A549 (cell line): ENCODE results near the gene FGF14. TPM values are rescaled to one million over a fixed set of nuclear protein-coding genes. Genes with fewer than 3 reads are reported as not detected.

Experiments used
- ATAC-seq, 2 experiments: fragments of 200-7000 bp in 1 of 2; fragments of >200 bp in 1 of 2; cut with Nextera tagmentation in 1 of 2; cut with Tn5 transposase in 1 of 2; 3 replicates each; pipeline versions ENCODE4 v1.8.0 to v1.9.1; 2018 to 2020; ENCODE audit warnings: mild to moderate bottlenecking in 1 of 2, moderate library complexity in 1 of 2
- CTCF ChIA-PET: fragments of 300-600 bp; sonication (Branson Sonifier 250); formaldehyde crosslinking; extraction: SDS; loops from one replicate; lab custom pipeline; 2021; ENCODE audit warnings: antibody characterized with exemption, inconsistent platforms; lab: Yijun Ruan, JAX
- POLR2A ChIA-PET: fragments of 350-600 bp; formaldehyde crosslinking; extraction: SDS; loops from one replicate; lab custom pipeline; 2021; ENCODE audit warnings: antibody characterized with exemption, inconsistent platforms; lab: Yijun Ruan, JAX
- DNase-seq, 2 experiments: peaks; one replicate each; pipeline versions ENCODE4 v3.0.0 to v3.0.0-alpha.2; 2011 to 2016; ENCODE audit warnings: low read depth in 1 of 2, low spot score in 1 of 2
- FAIRE-seq: peaks from 2 replicates; lab custom pipeline; 2011; peaks lifted over from hg19 to GRCh38; lab: Jason Lieb, UNC
- H3K27ac ChIP-seq, 2 experiments: fragments of >200 bp; sonication (Bioruptor Twin); formaldehyde crosslinking; 3 replicates each; pipeline ENCODE4 v1.5.1; 2016 to 2017
- H3K4me1 ChIP-seq: fragments of >200 bp; sonication (Bioruptor Twin); formaldehyde crosslinking; 3 replicates; pipeline ENCODE4 v1.6.1; 2016
- H3K4me2 ChIP-seq: fragments of >200 bp; sonication (Bioruptor Twin); formaldehyde crosslinking; 3 replicates; pipeline ENCODE4 v1.6.1; 2016
- H3K4me3 ChIP-seq: fragments of >200 bp; sonication (Bioruptor Twin); formaldehyde crosslinking; 3 replicates; pipeline ENCODE4 v1.5.1; 2016
- H3K9me3 ChIP-seq: fragments of >200 bp; sonication (Bioruptor Twin); formaldehyde crosslinking; 3 replicates; pipeline ENCODE4 v1.6.1; 2016
- ATOH8 ChIP-seq: fragments of 250-450 bp; sonication (Bioruptor Pico); IDR thresholded peaks from 2 replicates; pipeline ENCODE4 v1.5.0; 2020; ENCODE audit warnings: low read depth, mild to moderate bottlenecking, moderate library complexity
- CTCF ChIP-seq: fragments of >200 bp; sonication (Bioruptor Twin); formaldehyde crosslinking; IDR thresholded peaks from 3 replicates; pipeline ENCODE4 v1.5.1; 2016
- EHF ChIP-seq: fragments of 250-450 bp; sonication (Bioruptor Pico); IDR thresholded peaks from 2 replicates; pipeline ENCODE4 v1.5.0; 2020; ENCODE audit warnings: mild to moderate bottlenecking
- EP300 ChIP-seq, 2 experiments: fragments of >200 bp; sonication (Bioruptor Twin); formaldehyde crosslinking; IDR thresholded peaks; 2 replicates in 1 of 2; 3 replicates in 1 of 2; pipeline ENCODE4 v1.6.1; 2016 to 2017
- ESRRA ChIP-seq: fragments of 150-350 bp; IDR thresholded peaks from 2 replicates; pipeline ENCODE4 v1.6.1; 2014; ENCODE audit warnings: mild to moderate bottlenecking, low read length, borderline replicate concordance
- GATA3 ChIP-seq: IDR thresholded peaks from 2 replicates; pipeline ENCODE4 v1.6.1; 2012; ENCODE audit warnings: borderline replicate concordance
- HES2 ChIP-seq: fragments of >200 bp; sonication (Bioruptor Twin); formaldehyde crosslinking; IDR thresholded peaks from 2 replicates; pipeline ENCODE4 v1.6.1; 2016
- HEYL ChIP-seq: fragments of 250-450 bp; sonication (Bioruptor Pico); IDR thresholded peaks from 2 replicates; pipeline ENCODE4 v1.8.0; 2021; ENCODE audit warnings: mild to moderate bottlenecking, moderate library complexity
- HOXA7 ChIP-seq: fragments of 250-450 bp; sonication (Bioruptor Pico); IDR thresholded peaks from 2 replicates; pipeline ENCODE4 v1.5.0; 2020; ENCODE audit warnings: mild to moderate bottlenecking, moderate library complexity
- HOXB13 ChIP-seq: fragments of 250-450 bp; sonication (Bioruptor Pico); IDR thresholded peaks from 2 replicates; pipeline ENCODE4 v1.5.0; 2020; ENCODE audit warnings: low read depth, mild to moderate bottlenecking, moderate library complexity
- KDM1A ChIP-seq: fragments of 200-600 bp; sonication (generic); IDR thresholded peaks from 2 replicates; pipeline ENCODE4 v1.6.1; 2016; ENCODE audit warnings: low read depth, mild to moderate bottlenecking
- MAX ChIP-seq: IDR thresholded peaks from 2 replicates; pipeline ENCODE4 v1.6.1; 2012
- NR3C1 ChIP-seq: fragments of >200 bp; sonication (Bioruptor Twin); formaldehyde crosslinking; IDR thresholded peaks from 3 replicates; pipeline ENCODE4 v1.6.1; 2017
- PBX3 ChIP-seq: IDR thresholded peaks from 2 replicates; pipeline ENCODE4 v1.6.1; 2012
- PHF8 ChIP-seq: fragments of 200-600 bp; sonication (generic); IDR thresholded peaks from 2 replicates; pipeline ENCODE4 v1.6.1; 2016; ENCODE audit warnings: low read depth, mild to moderate bottlenecking, antibody characterized with exemption, moderate library complexity, borderline replicate concordance
- POLR2AphosphoS2 ChIP-seq: conservative IDR thresholded peaks from 2 replicates; pipeline ENCODE4 v1.6.1; 2012; ENCODE audit warnings: low read length, improper control_type of control experiment, inconsistent platforms
- RARB ChIP-seq: fragments of 250-450 bp; sonication (Bioruptor Pico); IDR thresholded peaks from 2 replicates; pipeline ENCODE4 v1.8.0; 2021; ENCODE audit warnings: mild to moderate bottlenecking, moderate library complexity
- RCOR1 ChIP-seq: fragments of 150-350 bp; IDR thresholded peaks from 2 replicates; pipeline ENCODE4 v1.6.1; 2014; ENCODE audit warnings: antibody characterized with exemption, low read length, low read depth
- RFX5 ChIP-seq: fragments of 450-650 bp; IDR thresholded peaks from 2 replicates; pipeline ENCODE4 v1.7.1; 2014; ENCODE audit warnings: antibody characterized with exemption, mild to moderate bottlenecking, moderate library complexity
- SREBF2 ChIP-seq: fragments of 450-650 bp; IDR thresholded peaks from 2 replicates; pipeline ENCODE4 v1.6.1; 2014; ENCODE audit warnings: mild to moderate bottlenecking, moderate library complexity
- TFCP2L1 ChIP-seq: fragments of 250-450 bp; sonication (Bioruptor Pico); IDR thresholded peaks from 2 replicates; pipeline ENCODE4 v1.5.0; 2021; ENCODE audit warnings: mild to moderate bottlenecking
- USF2 ChIP-seq: fragments of 450-650 bp; IDR thresholded peaks from 2 replicates; pipeline ENCODE4 v1.6.1; 2014; ENCODE audit warnings: antibody characterized with exemption
- WGBS: methylation state at CpG from one replicate; pipeline ENCODE4 v1.1.6; 2017; ENCODE audit errors: missing lambda C conversion rate; 5-methylcytosine and 5-hydroxymethylcytosine counted together
- polyA plus RNA-seq, 4 experiments: library from polyadenylated mRNA; depleted of rRNA in 3 of 4; stranded (reverse); fragments of >200 nt; fragmentation: RNase III in 1 of 4; extraction: RNeasy Plus Mini Kit Qiagen cat#74134 plus additional on column Dnase treatment in 1 of 4; gene quantifications; 2 replicates in 3 of 4; 3 replicates in 1 of 4; pipeline ENCODE4 v1.2.3, GENCODE V29; 2011 to 2017

FGF14 gene
- polyA plus RNA-seq, 2 of the 4 experiments (the other 2 are of a cell fraction), result not detected

GRCh38 chr13:101941095-101941783 lies 460.6 kb downstream of the FGF14 start:
- no peak overlapping the region for H3K4me3 ChIP-seq
- H3K9me3 ChIP-seq, result no peaks in the 10 kb centered on the region
- TF ChIP-seq PHF8 (no peak), RCOR1 (no peak), ATOH8 (CRISPR knock-in tag) (no peak), HOXA7 (CRISPR knock-in tag) (no peak)
- TF ChIP-seq, all 56 proteins: peak for 0
- H3K4me2 ChIP-seq, result no peak overlapping the region
- H3K4me1 ChIP-seq, result no peaks in the 10 kb centered on the region
- no peak overlapping the region for H3K27ac ChIP-seq
- ATAC-seq (peak in 1 of 2 experiments; percentile 58; a peak in 2 of 6 replicates), DNase-seq (peak in 1 of 2 experiments; percentile 6), FAIRE-seq (no peak)
- POLR2A ChIA-PET, result no interaction called here
- CTCF ChIA-PET, result no interaction called here
- WGBS, result 0% methylated on average over 2 of the region's 2 CpGs

- ChIA-PET CTCF (no interaction called here), POLR2A (no interaction called here)
- 10% methylated on average over 2 of the region's 2 CpGs for WGBS
- no peak for DNase-seq
- Histone ChIP-seq H3K4me3 (no peak overlapping the region), H3K4me1 (no peaks in the 10 kb centered on the region), H3K27ac (no peak overlapping the region), H3K9me3 (no peaks in the 10 kb centered on the region), H3K4me2 (no peak overlapping the region)
- ATAC-seq, result no peak
- no peak for FAIRE-seq
- TF ChIP-seq ESRRA (no peak), ATOH8 (CRISPR knock-in tag) (no peak), EP300 (IDR thresholded peaks at IDR 0.05) (no peak), MAX (no peak), KDM1A (no peak), USF2 (no peak), CTCF (no peak), EHF (CRISPR knock-in tag) (no peak), RARB (CRISPR knock-in tag) (no peak), HEYL (CRISPR knock-in tag) (no peak), TFCP2L1 (CRISPR knock-in tag) (no peak), GATA3 (no peak), HOXA7 (CRISPR knock-in tag) (no peak), SREBF2 (no peak), POLR2AphosphoS2 (no peak), PBX3 (no peak), HOXB13 (CRISPR knock-in tag) (no peak), RFX5 (no peak), HES2 (no peak), NR3C1 (no peak)
Measured at GRCh38 chr13:101939370-101939769, 462.5 kb downstream of the FGF14 start.
